Esophagus muscularis mucosa (tissue), 4 donors: ENCODE data around the gene BNIP3. TPM values are rescaled to one million over a fixed set of nuclear protein-coding genes. Genes with fewer than 3 reads are reported as not detected.

Source experiments
- DNase-seq: peaks from one replicate; pipeline ENCODE4 v3.0.0-alpha.2; 2017; ENCODE audit errors: extremely low spot score
- H3K27ac ChIP-seq, 4 donors: fragments of 200-600 bp; sonication (generic); replicated peaks in 1 of 4; 1 replicate in 3 of 4; 2 replicates in 1 of 4; pipeline ENCODE4 v1.5.1; 2016 to 2019; ENCODE audit warnings: mild to moderate bottlenecking in 1 of 4
- H3K27me3 ChIP-seq, 4 donors: fragments of 200-600 bp; sonication (generic); one replicate each; pipeline versions ENCODE4 v1.5.1 to v1.6.0; 2016 to 2019
- H3K36me3 ChIP-seq, 4 donors: fragments of 200-600 bp; sonication (generic); one replicate each; pipeline ENCODE4 v1.5.1; 2016 to 2019
- H3K4me1 ChIP-seq, 4 donors: fragments of 200-600 bp; sonication (generic); one replicate each; pipeline ENCODE4 v1.5.1; 2016 to 2019
- H3K4me3 ChIP-seq, 4 donors: fragments of 200-600 bp; sonication (generic); 1 replicate in 2 of 4; 2 replicates in 2 of 4; pipeline ENCODE4 v1.5.1; 2016 to 2019; ENCODE audit warnings: mild to moderate bottlenecking in 4 of 4, moderate library complexity in 1 of 4
- H3K9me3 ChIP-seq, 4 donors: fragments of 200-600 bp; sonication (generic); 1 replicate in 3 of 4; 2 replicates in 1 of 4; pipeline ENCODE4 v1.5.1; 2016 to 2019
- CTCF ChIP-seq, 3 experiments: fragments of 200-600 bp in 2 of 3; fragments of 450-650 bp in 1 of 3; sonication (generic) in 2 of 3; IDR thresholded peaks; one replicate each; pipeline ENCODE4 v1.5.1; 2017 to 2019; ENCODE audit warnings: antibody characterized with exemption in 3 of 3, mild to moderate bottlenecking in 2 of 3, moderate library complexity in 1 of 3
- EP300 ChIP-seq: sonication (generic); formaldehyde crosslinking; IDR thresholded peaks from one replicate; pipeline ENCODE4 v1.6.1; 2017; ENCODE audit warnings: antibody characterized with exemption
- POLR2A ChIP-seq: fragments of 450-650 bp; IDR thresholded peaks from one replicate; pipeline ENCODE4 v1.6.1; 2017; ENCODE audit warnings: antibody characterized with exemption, moderate library complexity, mild to moderate bottlenecking, low read depth
- POLR2AphosphoS5 ChIP-seq, 2 donors: sonication (generic); formaldehyde crosslinking; IDR thresholded peaks; one replicate each; pipeline ENCODE4 v1.6.1; 2017; ENCODE audit warnings: antibody characterized with exemption in 2 of 2
- WGBS: methylation state at CpG from one replicate; pipeline ENCODE4 v1.1.5; 2018; 5-methylcytosine and 5-hydroxymethylcytosine counted together
- intact Hi-C: fragments of 100-400 bp; cut with DNase I; formaldehyde crosslinking; loops from one replicate; pipeline ENCODE4 v1.15.1; 2023
- total RNA-seq, 4 donors: library from RNA; depleted of rRNA; stranded (reverse); fragments of >200 nt; gene quantifications; one replicate each; pipeline versions ENCODE4 v1.1.0 to v1.2.1, GENCODE V29; 2016

Gene BNIP3
- total RNA-seq, 4 donors from 2014 or later, result 51.4 to 68.9 (median 62.6) TPM

DNA sequence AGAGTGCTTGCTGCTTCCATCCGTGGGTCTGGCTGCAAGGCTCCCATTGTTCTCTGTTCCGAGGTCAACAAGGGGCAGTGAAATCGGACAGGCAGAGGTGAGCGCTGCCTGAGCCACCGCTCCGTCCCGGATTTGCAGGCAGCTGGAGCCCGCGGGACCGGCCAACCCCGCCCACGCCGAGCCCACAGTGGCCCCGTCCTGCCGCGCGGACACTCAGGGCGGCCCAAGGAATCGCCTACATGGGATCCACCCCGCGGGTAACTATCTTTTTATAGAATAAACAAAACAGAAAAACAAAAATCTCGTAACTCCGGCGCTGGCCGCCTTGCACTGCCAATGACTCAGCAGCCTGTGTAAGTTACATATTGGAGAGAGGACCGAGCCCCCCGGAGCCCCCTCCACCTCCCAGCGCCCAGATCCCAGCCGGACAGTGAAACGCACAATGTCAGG is 1.9 kb downstream of the BNIP3 start:
- Histone ChIP-seq H3K4me3 (peak overlapping the region; percentile 81 to 99 (median 90)), H3K27me3 (no peaks in the 10 kb centered on the region), H3K36me3 (no peaks in the 10 kb centered on the region), H3K9me3 (no peaks in the 10 kb centered on the region), H3K4me1 (peaks cover 38 to 51% (median 40%) of the 10 kb centered on the region in 4 donors), H3K27ac (peak overlapping the region in 3 of 4 donors; percentile 4 to 27 (median 16))
- intact Hi-C loops, result loop anchor here (5.0 kb wide), 3 partner anchors 42 to 327 kb away; partner anchors contain the start of genes PPP2R2D and STK32C
- no peak for TF ChIP-seq CTCF (IDR thresholded peaks at IDR 0.05)
- TF ChIP-seq POLR2AphosphoS5 (IDR thresholded peaks at IDR 0.05), result no peak
- TF ChIP-seq POLR2A, result no peak
- TF ChIP-seq EP300, result no peak
- no peak for DNase-seq
- 20% methylated on average over 29 of the region's 30 CpGs for WGBS

DNA sequence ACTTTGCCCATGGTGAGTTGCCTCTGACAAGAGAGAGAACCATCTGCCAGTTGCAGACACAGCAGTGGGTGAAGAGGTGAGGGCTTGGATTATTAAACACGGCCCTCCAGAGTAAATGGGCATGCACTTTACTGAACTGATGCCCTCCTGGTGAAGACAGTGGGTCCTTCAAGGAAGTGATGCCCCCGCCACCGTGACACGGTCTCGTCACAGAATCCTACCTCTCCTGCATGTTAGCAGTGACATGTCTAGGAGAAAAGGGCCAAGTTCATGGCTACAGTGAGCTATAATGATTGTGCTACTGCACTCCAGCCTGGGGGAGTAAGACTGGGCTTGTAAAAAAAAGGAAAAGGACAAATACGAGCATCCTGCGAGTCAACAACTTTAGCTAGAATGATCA is 2.4 kb downstream of the BNIP3 start:
- H3K4me1 ChIP-seq, result peaks cover 40 to 51% (median 41%) of the 10 kb centered on the region in 4 donors
- no peaks in the 10 kb centered on the region for H3K36me3 ChIP-seq
- no peaks in the 10 kb centered on the region for H3K9me3 ChIP-seq
- no peak for DNase-seq
- no peaks in the 10 kb centered on the region for H3K27me3 ChIP-seq
- H3K27ac ChIP-seq, result peak overlapping the region in 3 of 4 donors; percentile 4 to 27 (median 16)
- intact Hi-C loops, result no loop called here
- no peak for TF ChIP-seq POLR2AphosphoS5 (IDR thresholded peaks at IDR 0.05)
- TF ChIP-seq POLR2A, result no peak
- TF ChIP-seq EP300, result no peak
- TF ChIP-seq CTCF (IDR thresholded peaks at IDR 0.05), result no peak
- peak overlapping the region; percentile 81 to 99 (median 90) for H3K4me3 ChIP-seq
- WGBS, result 70% methylated on average over 7 of the region's 7 CpGs

- no peaks in the 10 kb centered on the region for H3K36me3 ChIP-seq
- H3K4me3 ChIP-seq, result no peak overlapping the region
- intact Hi-C loops, result no loop called here
- H3K27me3 ChIP-seq, result no peaks in the 10 kb centered on the region
- H3K4me1 ChIP-seq, result peaks cover 40 to 52% (median 45%) of the 10 kb centered on the region in 4 donors
- TF ChIP-seq EP300 (no peak), POLR2AphosphoS5 (IDR thresholded peaks at IDR 0.05) (no peak), POLR2A (no peak), CTCF (IDR thresholded peaks at IDR 0.05) (no peak)
- no peak for DNase-seq
- H3K9me3 ChIP-seq, result no peaks in the 10 kb centered on the region
- 83% methylated on average over 6 of the region's 6 CpGs for WGBS
- no peak overlapping the region for H3K27ac ChIP-seq
Observed at GRCh38 chr10:131978851-131979250, 2.9 kb downstream of the BNIP3 start.

- H3K27ac ChIP-seq, result no peak overlapping the region
- no peaks in the 10 kb centered on the region for H3K27me3 ChIP-seq
- H3K9me3 ChIP-seq, result no peaks in the 10 kb centered on the region
- no peak for DNase-seq
- TF ChIP-seq EP300, result no peak
- TF ChIP-seq POLR2AphosphoS5 (IDR thresholded peaks at IDR 0.05), result no peak
- no peak for TF ChIP-seq CTCF (IDR thresholded peaks at IDR 0.05)
- TF ChIP-seq POLR2A, result no peak
- peaks cover 43 to 57% (median 49%) of the 10 kb centered on the region in 4 donors for H3K4me1 ChIP-seq
- intact Hi-C loops, result no loop called here
- WGBS, result 64% methylated on average over 3 of the region's 3 CpGs
- H3K4me3 ChIP-seq, result no peak overlapping the region
- H3K36me3 ChIP-seq, result peaks cover 0 to 3% (median 0%) of the 10 kb centered on the region in 4 donors
Observed at GRCh38 chr10:131978366-131978765, 3.4 kb downstream of the BNIP3 start.
